Bronchial epithelial cell (primary cell): Measurements from ENCODE around the gene BTBD2. TPM values are rescaled to one million over a fixed set of nuclear protein-coding genes. Genes with fewer than 3 reads are reported as not detected.

Experiments
- DNase-seq: peaks from one replicate; pipeline ENCODE4 v3.0.0-alpha.2; 2010; ENCODE audit warnings: low read depth
- FAIRE-seq: peaks from 2 replicates; lab custom pipeline; 2011; peaks lifted over from hg19 to GRCh38; lab: Jason Lieb, UNC
- H3K27me3 ChIP-seq: 2 replicates; pipeline ENCODE4 v1.5.1; 2011; ENCODE audit warnings: low read length; ENCODE audit not compliant: control insufficient read depth, insufficient read depth
- H3K36me3 ChIP-seq: 2 replicates; pipeline ENCODE4 v1.5.1; 2011; ENCODE audit warnings: low read length; ENCODE audit not compliant: control insufficient read depth, insufficient read depth
- H3K4me3 ChIP-seq: 2 replicates; pipeline ENCODE4 v1.5.1; 2011; ENCODE audit warnings: mild to moderate bottlenecking, low read depth, low read length, control low read depth
- CTCF ChIP-seq: IDR thresholded peaks from 2 replicates; pipeline ENCODE4 v1.5.1; 2011; ENCODE audit warnings: mild to moderate bottlenecking, moderate library complexity, low read length, control low read depth, inconsistent platforms; ENCODE audit not compliant: insufficient read depth, severe bottlenecking
- total RNA-seq: library from RNA; depleted of rRNA; stranded (reverse); fragments of >200 nt; gene quantifications from 2 replicates; pipeline ENCODE4 v1.2.1, GENCODE V29; 2014

The BTBD2 gene
- total RNA-seq, 1 donor from 2014 or later = 23.2 TPM

GRCh38 chr19:2057484-2058469 lies 42.3 kb upstream of the BTBD2 start:
- H3K4me3 ChIP-seq = no peak overlapping the region
- no peak for FAIRE-seq

GRCh38 chr19:2056837-2057192 lies 41.3 kb upstream of the BTBD2 start:
- no peak for DNase-seq
- Histone ChIP-seq H3K4me3 (no peak overlapping the region), H3K27me3 (no peaks in the 10 kb centered on the region), H3K36me3 (no peaks in the 10 kb centered on the region)
- no peak for TF ChIP-seq CTCF
- no peak for FAIRE-seq

More at GRCh38 chr19:2057484-2058469, 42.3 kb upstream of the BTBD2 start:
- DNase-seq = no peak
- no peak for TF ChIP-seq CTCF
- Histone ChIP-seq H3K27me3 (no peaks in the 10 kb centered on the region), H3K36me3 (no peaks in the 10 kb centered on the region)

- no peaks in the 10 kb centered on the region for H3K36me3 ChIP-seq
- FAIRE-seq (no peak), DNase-seq (peak; percentile 40)
- H3K4me3 ChIP-seq = peak overlapping the region; percentile 24
- H3K27me3 ChIP-seq = no peaks in the 10 kb centered on the region
- TF ChIP-seq CTCF = no peak
Measured at GRCh38 chr19:2055931-2056836, 40.7 kb upstream of the BTBD2 start.

- TF ChIP-seq CTCF = no peak
- DNase-seq (no peak), FAIRE-seq (no peak)
- H3K27me3 ChIP-seq = no peaks in the 10 kb centered on the region
- H3K36me3 ChIP-seq = peaks cover 6% of the 10 kb centered on the region
- H3K4me3 ChIP-seq = no peak overlapping the region
Measured at GRCh38 chr19:2054763-2055162, 39.2 kb upstream of the BTBD2 start.

- DNase-seq (no peak), FAIRE-seq (no peak)
- no peak for TF ChIP-seq CTCF
- no peak overlapping the region for H3K4me3 ChIP-seq
- peaks cover 16% of the 10 kb centered on the region for H3K36me3 ChIP-seq
- no peaks in the 10 kb centered on the region for H3K27me3 ChIP-seq
Measured at GRCh38 chr19:2053601-2054389, 38.3 kb upstream of the BTBD2 start.
